Neural cell (in vitro differentiated cells): ENCODE measurements around the gene TAAR9. TPM values are rescaled to one million over a fixed set of nuclear protein-coding genes. Genes with fewer than 3 reads are reported as not detected.

Source experiments
- H2AFZ ChIP-seq: fragments of 200-600, 300-800 bp; sonication (generic), shearing (Covaris generic); 2 replicates; pipeline ENCODE4 v1.6.0; 2014; ENCODE audit warnings: low read depth, mild to moderate bottlenecking, antibody characterized with exemption, low read length, moderate library complexity
- H3F3A ChIP-seq: fragments of 200-600 bp; shearing (Covaris generic); 2 replicates; pipeline ENCODE4 v1.6.1; 2016; ENCODE audit warnings: mild to moderate bottlenecking, moderate library complexity, mixed read lengths, antibody characterized with exemption, low read length; ENCODE audit not compliant: insufficient read depth, poor library complexity, severe bottlenecking
- H3K27ac ChIP-seq: fragments of 200-600, 300-800 bp; sonication (generic), shearing (Covaris generic); 2 replicates; pipeline ENCODE4 v1.5.1; 2014; ENCODE audit warnings: mild to moderate bottlenecking, low read length, moderate library complexity
- H3K27me3 ChIP-seq: fragments of 300-800, 200-600 bp; sonication (generic), shearing (Covaris generic); 2 replicates; pipeline ENCODE4 v1.6.0; 2014; ENCODE audit warnings: mild to moderate bottlenecking, low read depth, low read length, moderate library complexity; ENCODE audit not compliant: insufficient read depth
- H3K36me3 ChIP-seq: fragments of 300-800, 200-600 bp; sonication (generic), shearing (Covaris generic); 2 replicates; pipeline ENCODE4 v1.5.1; 2014; ENCODE audit warnings: mild to moderate bottlenecking, antibody characterized with exemption, low read length, moderate library complexity; ENCODE audit not compliant: insufficient read depth
- H3K4me2 ChIP-seq: fragments of 300-800, 200-600 bp; sonication (generic), shearing (Covaris generic); 2 replicates; pipeline ENCODE4 v1.6.0; 2014; ENCODE audit warnings: mild to moderate bottlenecking, low read length
- H3K4me3 ChIP-seq: fragments of 300-800, 200-600 bp; sonication (generic), shearing (Covaris generic); 2 replicates; pipeline ENCODE4 v1.5.1; 2014; ENCODE audit warnings: mild to moderate bottlenecking, low read length, moderate library complexity
- H3K79me2 ChIP-seq: fragments of 200-600 bp; shearing (Covaris generic); replicated peaks from 2 replicates; pipeline ENCODE4 v1.6.0; 2014; ENCODE audit warnings: mild to moderate bottlenecking, low read length, moderate library complexity; ENCODE audit not compliant: insufficient read depth
- H3K9ac ChIP-seq: fragments of 300-800, 200-600 bp; sonication (generic), shearing (Covaris generic); 2 replicates; pipeline ENCODE4 v1.6.1; 2016; ENCODE audit warnings: mild to moderate bottlenecking, low read length, mixed read lengths
- H3K9me2 ChIP-seq: fragments of 200-600 bp; shearing (Covaris generic); 2 replicates; pipeline ENCODE4 v1.6.1; 2016; ENCODE audit warnings: mild to moderate bottlenecking, low read length, mixed read lengths; ENCODE audit not compliant: insufficient read depth
- H3K9me3 ChIP-seq: fragments of 200-600, 300-800 bp; sonication (generic), shearing (Covaris generic); 2 replicates; pipeline ENCODE4 v1.6.1; 2016; ENCODE audit warnings: mild to moderate bottlenecking, mixed run types, low read length, moderate library complexity, mixed read lengths
- H4K20me1 ChIP-seq: fragments of 200-600 bp; shearing (Covaris generic); 2 replicates; pipeline ENCODE4 v1.6.1; 2016; ENCODE audit warnings: mild to moderate bottlenecking, mixed run types; ENCODE audit not compliant: insufficient read depth
- EP300 ChIP-seq: fragments of 450-650 bp; conservative IDR thresholded peaks from 2 replicates; pipeline ENCODE4 v1.6.1; 2014; ENCODE audit warnings: antibody characterized with exemption, mild to moderate bottlenecking, moderate library complexity; ENCODE audit not compliant: poor library complexity, severe bottlenecking
- EZH2 ChIP-seq: fragments of 200-600, 300-800 bp; shearing (Covaris generic), sonication (generic); IDR thresholded peaks from 2 replicates; pipeline ENCODE4 v1.6.1; 2014; ENCODE audit warnings: antibody characterized with exemption, low read length, borderline replicate concordance, mild to moderate bottlenecking; ENCODE audit not compliant: insufficient read depth, poor library complexity, severe bottlenecking
- MXI1 ChIP-seq: fragments of 450-650 bp; conservative IDR thresholded peaks from 2 replicates; pipeline ENCODE4 v1.6.1; 2014; ENCODE audit warnings: antibody characterized with exemption, mild to moderate bottlenecking; ENCODE audit not compliant: poor library complexity, severe bottlenecking
- POLR2AphosphoS5 ChIP-seq: IDR thresholded peaks from 2 replicates; pipeline ENCODE4 v1.6.1; 2012
- RAD21 ChIP-seq: fragments of 450-650 bp; conservative IDR thresholded peaks from 2 replicates; pipeline ENCODE4 v1.6.1; 2014; ENCODE audit warnings: antibody characterized with exemption, mild to moderate bottlenecking, moderate library complexity
- SMC3 ChIP-seq: fragments of 450-650 bp; conservative IDR thresholded peaks from 2 replicates; pipeline ENCODE4 v1.6.1; 2014; ENCODE audit warnings: antibody characterized with exemption, mild to moderate bottlenecking, moderate library complexity; ENCODE audit not compliant: poor library complexity
- TAF1 ChIP-seq: IDR thresholded peaks from 2 replicates; pipeline ENCODE4 v1.6.1; 2012; ENCODE audit warnings: low read depth
- polyA plus RNA-seq: library from polyadenylated mRNA; depleted of rRNA; stranded (reverse); fragments of >200 nt; gene quantifications from 2 replicates; pipeline ENCODE4 v1.2.3, GENCODE V29; 2014
- TF ChIP-seq, protein P1 (sequence below): fragments of 450-650 bp; IDR thresholded peaks from 2 replicates; pipeline ENCODE4 v1.5.1; 2014; ENCODE audit warnings: antibody characterized with exemption, mild to moderate bottlenecking, moderate library complexity; ENCODE audit not compliant: poor library complexity, severe bottlenecking
- TF ChIP-seq, protein P2 (sequence below): IDR thresholded peaks from 2 replicates; pipeline ENCODE4 v1.6.1; 2012; ENCODE audit warnings: borderline replicate concordance

TAAR9 gene
- polyA plus RNA-seq, 1 donor from 2014 or later = not detected

DNA sequence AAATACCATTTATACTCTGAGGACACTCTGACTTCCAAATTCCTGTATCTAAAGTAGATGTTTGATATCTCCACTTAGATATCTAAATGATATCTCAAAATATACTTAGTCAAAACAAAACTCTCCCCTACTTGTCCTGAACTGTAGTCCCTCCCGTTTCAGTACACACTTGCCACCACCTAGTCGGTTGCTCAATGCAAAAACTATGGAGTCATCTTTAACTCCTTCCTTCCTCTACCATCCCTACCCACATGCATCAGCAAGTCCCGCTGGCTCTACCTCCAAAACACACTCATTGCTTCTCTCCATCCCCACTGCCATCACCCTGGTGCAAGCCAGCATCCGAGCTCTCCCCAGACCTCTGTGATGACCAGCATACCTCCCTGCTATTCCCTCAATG is 38.3 kb upstream of the TAAR9 start:
- no peaks in the 10 kb centered on the region for H3K9me2 ChIP-seq
- H3K36me3 ChIP-seq = no peaks in the 10 kb centered on the region
- H3F3A ChIP-seq = no peaks in the 10 kb centered on the region
- H3K4me3 ChIP-seq = no peak overlapping the region
- TF ChIP-seq EZH2 = no peak
- TF ChIP-seq, protein P1, sequence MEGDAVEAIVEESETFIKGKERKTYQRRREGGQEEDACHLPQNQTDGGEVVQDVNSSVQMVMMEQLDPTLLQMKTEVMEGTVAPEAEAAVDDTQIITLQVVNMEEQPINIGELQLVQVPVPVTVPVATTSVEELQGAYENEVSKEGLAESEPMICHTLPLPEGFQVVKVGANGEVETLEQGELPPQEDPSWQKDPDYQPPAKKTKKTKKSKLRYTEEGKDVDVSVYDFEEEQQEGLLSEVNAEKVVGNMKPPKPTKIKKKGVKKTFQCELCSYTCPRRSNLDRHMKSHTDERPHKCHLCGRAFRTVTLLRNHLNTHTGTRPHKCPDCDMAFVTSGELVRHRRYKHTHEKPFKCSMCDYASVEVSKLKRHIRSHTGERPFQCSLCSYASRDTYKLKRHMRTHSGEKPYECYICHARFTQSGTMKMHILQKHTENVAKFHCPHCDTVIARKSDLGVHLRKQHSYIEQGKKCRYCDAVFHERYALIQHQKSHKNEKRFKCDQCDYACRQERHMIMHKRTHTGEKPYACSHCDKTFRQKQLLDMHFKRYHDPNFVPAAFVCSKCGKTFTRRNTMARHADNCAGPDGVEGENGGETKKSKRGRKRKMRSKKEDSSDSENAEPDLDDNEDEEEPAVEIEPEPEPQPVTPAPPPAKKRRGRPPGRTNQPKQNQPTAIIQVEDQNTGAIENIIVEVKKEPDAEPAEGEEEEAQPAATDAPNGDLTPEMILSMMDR = no peak
- no peak for TF ChIP-seq RAD21
- TF ChIP-seq MXI1 = no peak
- no peak for TF ChIP-seq POLR2AphosphoS5
- no peak for TF ChIP-seq TAF1
- no peak overlapping the region for H3K9ac ChIP-seq
- H3K27me3 ChIP-seq = no peaks in the 10 kb centered on the region
- H3K27ac ChIP-seq = no peak overlapping the region
- no peaks in the 10 kb centered on the region for H3K9me3 ChIP-seq
- no peak overlapping the region for H2AFZ ChIP-seq
- H4K20me1 ChIP-seq = no peaks in the 10 kb centered on the region
- H3K4me2 ChIP-seq = no peak overlapping the region
- H3K79me2 ChIP-seq = peaks cover 3% of the 10 kb centered on the region

- no peak overlapping the region for H3K4me3 ChIP-seq
- H3K4me2 ChIP-seq = no peak overlapping the region
- no peaks in the 10 kb centered on the region for H3K9me3 ChIP-seq
- TF ChIP-seq SMC3 (no peak), RAD21 (no peak), POLR2AphosphoS5 (no peak), EP300 (no peak), EZH2 (no peak), TAF1 (no peak), MXI1 (no peak)
- TF ChIP-seq, protein P1 = no peak
- TF ChIP-seq, protein P2, sequence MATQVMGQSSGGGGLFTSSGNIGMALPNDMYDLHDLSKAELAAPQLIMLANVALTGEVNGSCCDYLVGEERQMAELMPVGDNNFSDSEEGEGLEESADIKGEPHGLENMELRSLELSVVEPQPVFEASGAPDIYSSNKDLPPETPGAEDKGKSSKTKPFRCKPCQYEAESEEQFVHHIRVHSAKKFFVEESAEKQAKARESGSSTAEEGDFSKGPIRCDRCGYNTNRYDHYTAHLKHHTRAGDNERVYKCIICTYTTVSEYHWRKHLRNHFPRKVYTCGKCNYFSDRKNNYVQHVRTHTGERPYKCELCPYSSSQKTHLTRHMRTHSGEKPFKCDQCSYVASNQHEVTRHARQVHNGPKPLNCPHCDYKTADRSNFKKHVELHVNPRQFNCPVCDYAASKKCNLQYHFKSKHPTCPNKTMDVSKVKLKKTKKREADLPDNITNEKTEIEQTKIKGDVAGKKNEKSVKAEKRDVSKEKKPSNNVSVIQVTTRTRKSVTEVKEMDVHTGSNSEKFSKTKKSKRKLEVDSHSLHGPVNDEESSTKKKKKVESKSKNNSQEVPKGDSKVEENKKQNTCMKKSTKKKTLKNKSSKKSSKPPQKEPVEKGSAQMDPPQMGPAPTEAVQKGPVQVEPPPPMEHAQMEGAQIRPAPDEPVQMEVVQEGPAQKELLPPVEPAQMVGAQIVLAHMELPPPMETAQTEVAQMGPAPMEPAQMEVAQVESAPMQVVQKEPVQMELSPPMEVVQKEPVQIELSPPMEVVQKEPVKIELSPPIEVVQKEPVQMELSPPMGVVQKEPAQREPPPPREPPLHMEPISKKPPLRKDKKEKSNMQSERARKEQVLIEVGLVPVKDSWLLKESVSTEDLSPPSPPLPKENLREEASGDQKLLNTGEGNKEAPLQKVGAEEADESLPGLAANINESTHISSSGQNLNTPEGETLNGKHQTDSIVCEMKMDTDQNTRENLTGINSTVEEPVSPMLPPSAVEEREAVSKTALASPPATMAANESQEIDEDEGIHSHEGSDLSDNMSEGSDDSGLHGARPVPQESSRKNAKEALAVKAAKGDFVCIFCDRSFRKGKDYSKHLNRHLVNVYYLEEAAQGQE = no peak
- H3K79me2 ChIP-seq = peaks cover 42% of the 10 kb centered on the region
- no peaks in the 10 kb centered on the region for H3K36me3 ChIP-seq
- no peaks in the 10 kb centered on the region for H3K9me2 ChIP-seq
- no peaks in the 10 kb centered on the region for H3F3A ChIP-seq
- H2AFZ ChIP-seq = no peak overlapping the region
- no peak overlapping the region for H3K27ac ChIP-seq
- H3K9ac ChIP-seq = no peak overlapping the region
- no peaks in the 10 kb centered on the region for H3K27me3 ChIP-seq
- H4K20me1 ChIP-seq = no peaks in the 10 kb centered on the region
Observed at GRCh38 chr6:132504757-132505156, 33.3 kb upstream of the TAAR9 start.
